Measurements from ENCODE around the gene LRP2.

DNA sequence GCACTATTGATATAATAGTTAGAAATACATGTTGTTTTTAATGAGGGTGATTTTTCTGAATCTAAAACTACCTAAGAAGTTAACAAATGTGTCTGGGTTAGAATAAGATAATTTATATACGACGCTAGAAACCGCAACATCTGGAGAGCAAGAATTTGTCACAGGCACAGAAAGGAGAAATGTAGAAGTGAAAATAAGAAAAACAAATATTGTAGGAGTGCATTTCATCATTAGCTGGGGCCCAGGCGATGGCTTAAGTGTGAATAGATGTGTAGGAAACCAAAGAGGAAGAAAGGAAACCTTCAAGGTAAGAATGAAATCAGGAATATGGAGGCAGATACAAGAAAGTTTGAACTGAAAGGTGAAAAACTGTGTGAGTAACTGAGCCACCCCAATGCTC, 90.3 kb downstream of the LRP2 start:
- TF ChIP-seq, protein P1, sequence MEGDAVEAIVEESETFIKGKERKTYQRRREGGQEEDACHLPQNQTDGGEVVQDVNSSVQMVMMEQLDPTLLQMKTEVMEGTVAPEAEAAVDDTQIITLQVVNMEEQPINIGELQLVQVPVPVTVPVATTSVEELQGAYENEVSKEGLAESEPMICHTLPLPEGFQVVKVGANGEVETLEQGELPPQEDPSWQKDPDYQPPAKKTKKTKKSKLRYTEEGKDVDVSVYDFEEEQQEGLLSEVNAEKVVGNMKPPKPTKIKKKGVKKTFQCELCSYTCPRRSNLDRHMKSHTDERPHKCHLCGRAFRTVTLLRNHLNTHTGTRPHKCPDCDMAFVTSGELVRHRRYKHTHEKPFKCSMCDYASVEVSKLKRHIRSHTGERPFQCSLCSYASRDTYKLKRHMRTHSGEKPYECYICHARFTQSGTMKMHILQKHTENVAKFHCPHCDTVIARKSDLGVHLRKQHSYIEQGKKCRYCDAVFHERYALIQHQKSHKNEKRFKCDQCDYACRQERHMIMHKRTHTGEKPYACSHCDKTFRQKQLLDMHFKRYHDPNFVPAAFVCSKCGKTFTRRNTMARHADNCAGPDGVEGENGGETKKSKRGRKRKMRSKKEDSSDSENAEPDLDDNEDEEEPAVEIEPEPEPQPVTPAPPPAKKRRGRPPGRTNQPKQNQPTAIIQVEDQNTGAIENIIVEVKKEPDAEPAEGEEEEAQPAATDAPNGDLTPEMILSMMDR (IDR thresholded peaks at IDR 0.05) = no peak
- no peak for TF ChIP-seq POLR2A (IDR thresholded peaks at IDR 0.05)
- TF ChIP-seq POLR2AphosphoS5 (IDR thresholded peaks at IDR 0.05) = no peak
- no peak for TF ChIP-seq EP300 (IDR thresholded peaks at IDR 0.05)
